ENCODE data around the gene LRMDA. TPM values are rescaled to one million over a fixed set of nuclear protein-coding genes. Genes with fewer than 3 reads are reported as not detected.

Gene LRMDA
- total and polyA plus RNA-seq, 4 donors = 12.1 to 40.8 (median 21.6) TPM

GRCh38 chr10:75429159-75429827 is 2.1 kb upstream of the LRMDA start:
- DNase-seq (no peak), ATAC-seq (ENCODE audit: insufficient read depth, low FRiP score) (no peak)
- H3K9me3 ChIP-seq (ENCODE audit: control insufficient read depth in 4 of 4, insufficient read depth in 3 of 4, low read length in 3 of 4) = no peaks in the 10 kb centered on the region
- H3K27ac ChIP-seq (ENCODE audit: low read depth in 1 of 2, low read length in 1 of 2) = peak overlapping the region in 1 of 2 donors; percentile 45
- H3K4me3 ChIP-seq = no peak overlapping the region
- no peaks in the 10 kb centered on the region for H3K27me3 ChIP-seq (ENCODE audit: control insufficient read depth in 3 of 3, insufficient read depth in 3 of 3, low read length in 2 of 3)
- TF ChIP-seq CTCF (IDR thresholded peaks at IDR 0.05; ENCODE audit: control extremely low read depth, extremely low read depth) = no peak
- H3K4me1 ChIP-seq (ENCODE audit: control insufficient read depth in 5 of 5, insufficient read depth in 5 of 5, low read length in 5 of 5) = peaks cover 2 to 58% (median 12%) of the 10 kb centered on the region in 5 donors
- H3K36me3 ChIP-seq (ENCODE audit: control insufficient read depth in 4 of 4, insufficient read depth in 4 of 4, low read length in 4 of 4) = no peaks in the 10 kb centered on the region
- 58 to 62% methylated on average over 5 of the region's 5 CpGs for WGBS, 2 donors
- no peak overlapping the region for H3K9ac ChIP-seq (ENCODE audit: insufficient read depth in 1 of 2, low read length in 2 of 2)

GRCh38 chr10:75430000-75430763 is 1.2 kb upstream of the LRMDA start:
- Histone ChIP-seq H3K9me3 (ENCODE audit: control insufficient read depth in 4 of 4, insufficient read depth in 3 of 4, low read length in 3 of 4) (no peaks in the 10 kb centered on the region), H3K4me3 (no peak overlapping the region), H3K36me3 (ENCODE audit: control insufficient read depth in 4 of 4, insufficient read depth in 4 of 4, low read length in 4 of 4) (no peaks in the 10 kb centered on the region), H3K9ac (ENCODE audit: insufficient read depth in 1 of 2, low read length in 2 of 2) (no peak overlapping the region), H3K4me1 (ENCODE audit: control insufficient read depth in 5 of 5, insufficient read depth in 5 of 5, low read length in 5 of 5) (peaks cover 2 to 55% (median 11%) of the 10 kb centered on the region in 5 donors), H3K27me3 (ENCODE audit: control insufficient read depth in 3 of 3, insufficient read depth in 3 of 3, low read length in 2 of 3) (no peaks in the 10 kb centered on the region), H3K27ac (ENCODE audit: low read depth in 1 of 2, low read length in 1 of 2) (peak overlapping the region in 1 of 2 donors; percentile 89)
- peak; percentile 74 for ATAC-seq (ENCODE audit: insufficient read depth, low FRiP score)
- peak; percentile 74 to 81 (median 77) for DNase-seq
- no peak for TF ChIP-seq CTCF (IDR thresholded peaks at IDR 0.05; ENCODE audit: control extremely low read depth, extremely low read depth)
- WGBS, 2 donors = 6 to 12% methylated on average over 9 of the region's 9 CpGs

GRCh38 chr10:75432176-75432575 is 752 bp downstream of the LRMDA start:
- TF ChIP-seq CTCF (IDR thresholded peaks at IDR 0.05; ENCODE audit: control extremely low read depth, extremely low read depth) = no peak
- DNase-seq (peak in 1 of 3 donors; percentile 31), ATAC-seq (ENCODE audit: insufficient read depth, low FRiP score) (no peak)
- no peaks in the 10 kb centered on the region for H3K27me3 ChIP-seq (ENCODE audit: control insufficient read depth in 3 of 3, insufficient read depth in 3 of 3, low read length in 2 of 3)
- H3K9ac ChIP-seq (ENCODE audit: insufficient read depth in 1 of 2, low read length in 2 of 2) = no peak overlapping the region
- H3K4me1 ChIP-seq (ENCODE audit: control insufficient read depth in 5 of 5, insufficient read depth in 5 of 5, low read length in 5 of 5) = peaks cover 2 to 51% (median 10%) of the 10 kb centered on the region in 5 donors
- H3K27ac ChIP-seq (ENCODE audit: low read depth in 1 of 2, low read length in 1 of 2) = no peak overlapping the region
- H3K4me3 ChIP-seq = no peak overlapping the region
- 47 to 67% methylated on average over 5 of the region's 5 CpGs for WGBS, 2 donors
- H3K9me3 ChIP-seq (ENCODE audit: control insufficient read depth in 4 of 4, insufficient read depth in 3 of 4, low read length in 3 of 4) = no peaks in the 10 kb centered on the region
- no peaks in the 10 kb centered on the region for H3K36me3 ChIP-seq (ENCODE audit: control insufficient read depth in 4 of 4, insufficient read depth in 4 of 4, low read length in 4 of 4)

Data from lung (tissue), 12 donors.